Activated CD4-positive, alpha-beta memory T cell treated with anti-CD3 and anti-CD28 coated beads, Interleukin-2, amount 10 ng/mL, durations not matched to agents 7 days and 5 days (primary cell): Measurements from ENCODE around the gene EIPR1. TPM values are rescaled to one million over a fixed set of nuclear protein-coding genes. Genes with fewer than 3 reads are reported as not detected.

ENCODE experiments used
- CTCF ChIA-PET: fragments of 350-600 bp; sonication (Branson Sonifier 250); formaldehyde crosslinking; loops from one replicate; lab custom pipeline; 2021; ENCODE audit warnings: antibody characterized with exemption, inconsistent platforms; lab: Charles Lee
- POLR2A ChIA-PET: fragments of 350-600 bp; sonication (Branson Sonifier 250); formaldehyde crosslinking; loops from one replicate; lab custom pipeline; 2021; ENCODE audit warnings: antibody characterized with exemption; lab: Charles Lee
- DNase-seq: peaks from one replicate; pipeline ENCODE4 v3.0.0-alpha.2; 2020
- H3K27ac Mint-ChIP-seq: one replicate; pipeline ENCODE4 v1.8.0; 2021; ENCODE audit warnings: mild to moderate bottlenecking, mixed read lengths
- H3K27me3 Mint-ChIP-seq: one replicate; pipeline ENCODE4 v1.8.0; 2021; ENCODE audit warnings: mixed read lengths
- H3K36me3 Mint-ChIP-seq: one replicate; pipeline ENCODE4 v1.8.0; 2021; ENCODE audit warnings: low read depth, mixed read lengths
- H3K4me1 Mint-ChIP-seq: one replicate; pipeline ENCODE4 v1.8.0; 2021; ENCODE audit warnings: mixed read lengths
- H3K4me3 Mint-ChIP-seq: one replicate; pipeline ENCODE4 v1.8.0; 2021; ENCODE audit warnings: mild to moderate bottlenecking, mixed read lengths
- H3K9me3 Mint-ChIP-seq: one replicate; pipeline ENCODE4 v1.8.0; 2021; ENCODE audit warnings: mixed read lengths
- total RNA-seq, 2 experiments: library from RNA; stranded (reverse); gene quantifications; one replicate each; pipeline ENCODE4 v1.2.3, GENCODE V29; 2021

EIPR1 gene
- total RNA-seq, 2 experiments from 2014 or later, result 34.3 to 36.1 TPM

GRCh38 chr2:3396920-3397559 is 19.4 kb upstream of the EIPR1 start:
- Mint-ChIP-seq H3K9me3 (peaks cover 16% of the 10 kb centered on the region), H3K4me1 (no peaks in the 10 kb centered on the region), H3K27me3 (no peaks in the 10 kb centered on the region), H3K36me3 (peaks cover 64% of the 10 kb centered on the region), H3K4me3 (no peak overlapping the region), H3K27ac (no peak overlapping the region)
- CTCF ChIA-PET, result interaction anchor here (1.1 to 2.1 kb wide), 2 partner anchors 26 to 27 kb away, joined by 3 to 7 read pairs; no protein-coding TSS in a partner anchor
- POLR2A ChIA-PET, result interaction anchor here (2.0 kb wide), 1 partner anchor 17 kb away, joined by 9 read pairs; the partner anchor contains the start of gene TRAPPC12
- DNase-seq, result no peak

GRCh38 chr2:3392216-3392615 is 14.6 kb upstream of the EIPR1 start:
- ChIA-PET CTCF (interaction anchor here (1.0 kb wide), 1 partner anchor 31 kb away, joined by 3 read pairs; no protein-coding TSS in a partner anchor), POLR2A (no interaction called here)
- Mint-ChIP-seq H3K36me3 (peaks cover 81% of the 10 kb centered on the region), H3K9me3 (peaks cover 17% of the 10 kb centered on the region), H3K4me1 (no peaks in the 10 kb centered on the region), H3K27me3 (no peaks in the 10 kb centered on the region), H3K27ac (no peak overlapping the region), H3K4me3 (no peak overlapping the region)
- DNase-seq, result no peak

DNA sequence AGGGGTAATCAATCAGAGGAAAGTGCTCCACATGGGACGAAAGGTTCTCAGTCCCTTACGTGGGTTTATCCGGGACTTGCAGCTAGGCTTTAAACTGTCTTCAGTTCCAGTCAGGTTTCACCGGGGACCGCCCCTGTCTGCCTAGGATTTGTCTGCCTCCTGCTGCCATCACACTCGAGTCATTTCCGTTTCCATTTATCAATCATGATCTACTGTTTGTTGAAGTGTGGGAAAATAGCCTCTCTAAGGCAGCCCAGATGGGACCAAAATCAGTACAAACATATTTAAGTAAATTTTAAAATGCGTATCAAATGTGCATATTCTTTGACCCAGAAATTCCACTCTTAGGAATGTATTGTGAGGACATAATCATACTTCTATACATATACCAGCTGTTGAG is 12.4 kb upstream of the EIPR1 start:
- peaks cover 8% of the 10 kb centered on the region for H3K9me3 Mint-ChIP-seq
- CTCF ChIA-PET, result no interaction called here
- no peaks in the 10 kb centered on the region for H3K27me3 Mint-ChIP-seq
- no peak overlapping the region for H3K4me3 Mint-ChIP-seq
- POLR2A ChIA-PET, result no interaction called here
- no peaks in the 10 kb centered on the region for H3K4me1 Mint-ChIP-seq
- DNase-seq, result no peak
- H3K27ac Mint-ChIP-seq, result no peak overlapping the region
- peaks cover 65% of the 10 kb centered on the region for H3K36me3 Mint-ChIP-seq

DNA sequence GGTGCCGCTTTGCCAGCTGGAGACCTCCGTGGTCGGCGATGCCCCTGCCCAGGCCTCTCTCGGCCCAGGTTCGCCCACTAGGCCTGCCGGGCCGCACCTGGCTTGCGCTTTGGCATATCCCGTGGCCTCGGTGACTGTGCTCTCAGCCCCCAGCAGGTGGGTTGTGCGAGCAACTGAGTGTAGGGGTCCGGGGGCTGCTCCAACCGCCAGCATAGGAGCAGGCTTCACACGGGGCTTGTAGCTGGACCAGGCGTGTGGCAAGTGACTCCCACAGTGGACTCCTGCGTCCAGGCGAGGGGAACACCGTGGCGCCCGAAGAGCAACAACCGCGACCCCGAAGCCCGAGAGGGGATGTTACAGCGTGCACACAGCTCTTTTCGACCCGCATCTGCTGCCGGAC is 11.6 kb upstream of the EIPR1 start:
- H3K9me3 Mint-ChIP-seq, result peaks cover 3% of the 10 kb centered on the region

DNA sequence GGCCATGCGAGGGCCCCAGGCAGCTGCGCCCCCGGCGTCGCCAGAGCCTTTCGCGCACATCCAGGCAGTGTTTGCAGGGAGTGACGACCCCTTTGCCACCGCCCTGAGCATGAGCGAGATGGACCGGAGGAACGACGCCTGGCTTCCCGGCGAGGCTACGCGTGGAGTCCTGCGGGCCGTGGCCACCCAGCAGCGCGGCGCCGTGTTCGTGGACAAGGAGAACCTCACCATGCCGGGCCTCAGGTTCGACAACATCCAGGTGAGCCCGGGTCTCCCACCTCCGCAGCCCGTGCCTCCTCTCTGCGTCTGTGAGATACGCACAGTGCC is 10.8 kb upstream of the EIPR1 start:
- ChIA-PET POLR2A (no interaction called here), CTCF (no interaction called here)
- Mint-ChIP-seq H3K4me1 (peaks cover 5% of the 10 kb centered on the region), H3K36me3 (peaks cover 56% of the 10 kb centered on the region), H3K4me3 (no peak overlapping the region), H3K27ac (no peak overlapping the region), H3K27me3 (no peaks in the 10 kb centered on the region), H3K9me3 (peaks cover 3% of the 10 kb centered on the region)
- DNase-seq, result no peak

More for the DNA sequence above, 11.6 kb upstream of the EIPR1 start:
- H3K36me3 Mint-ChIP-seq, result peaks cover 60% of the 10 kb centered on the region
- DNase-seq, result no peak
- ChIA-PET POLR2A (no interaction called here), CTCF (no interaction called here)
- no peak overlapping the region for H3K27ac Mint-ChIP-seq
- no peak overlapping the region for H3K4me3 Mint-ChIP-seq
- peaks cover 2% of the 10 kb centered on the region for H3K4me1 Mint-ChIP-seq
- no peaks in the 10 kb centered on the region for H3K27me3 Mint-ChIP-seq

- POLR2A ChIA-PET, result no interaction called here
- H3K4me3 Mint-ChIP-seq, result no peak overlapping the region
- peaks cover 55% of the 10 kb centered on the region for H3K36me3 Mint-ChIP-seq
- no peaks in the 10 kb centered on the region for H3K27me3 Mint-ChIP-seq
- CTCF ChIA-PET, result interaction anchor here (2.0 kb wide), 1 partner anchor 36 kb away, joined by 6 read pairs; no protein-coding TSS in a partner anchor
- peaks cover 3% of the 10 kb centered on the region for H3K9me3 Mint-ChIP-seq
- H3K27ac Mint-ChIP-seq, result no peak overlapping the region
- DNase-seq, result no peak
- H3K4me1 Mint-ChIP-seq, result peaks cover 5% of the 10 kb centered on the region
Observed at GRCh38 chr2:3387644-3388411, 10.2 kb upstream of the EIPR1 start.

- CTCF ChIA-PET, result interaction anchor here (2.0 kb wide), 1 partner anchor 37 kb away, joined by 6 read pairs; no protein-coding TSS in a partner anchor
- Mint-ChIP-seq H3K27me3 (no peaks in the 10 kb centered on the region), H3K36me3 (peaks cover 51% of the 10 kb centered on the region), H3K27ac (no peak overlapping the region), H3K4me1 (peaks cover 5% of the 10 kb centered on the region), H3K4me3 (no peak overlapping the region), H3K9me3 (peaks cover 3% of the 10 kb centered on the region)
- POLR2A ChIA-PET, result interaction anchor here (1.0 kb wide), 1 partner anchor 9 kb away, joined by 3 read pairs; the partner anchor contains the start of gene EIPR1
- DNase-seq, result no peak
Observed at GRCh38 chr2:3387011-3387410, 9.4 kb upstream of the EIPR1 start.

DNA sequence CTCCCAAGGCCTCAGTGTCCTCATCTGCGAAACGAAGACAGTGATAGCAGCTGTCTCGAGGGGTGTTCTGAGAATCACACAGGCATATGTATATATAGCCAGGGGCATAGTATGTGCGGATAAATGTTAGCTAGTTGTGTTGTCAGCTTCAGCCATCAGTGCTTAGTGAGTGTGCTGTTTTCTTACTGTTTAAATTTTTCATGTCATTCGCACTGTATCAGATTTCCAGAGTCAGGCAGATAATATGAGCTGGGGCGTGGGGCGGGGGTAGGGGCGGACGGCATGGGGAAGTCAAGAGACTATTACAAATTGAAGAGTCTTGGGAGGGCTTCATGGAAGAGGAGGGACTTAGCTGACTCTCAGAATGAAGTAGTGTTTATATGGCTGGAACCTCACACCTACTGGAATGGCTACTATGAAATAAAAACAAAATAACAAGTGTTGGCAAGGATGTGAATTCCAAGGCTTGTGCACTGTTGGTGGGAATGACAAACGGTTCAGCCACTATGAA is 8.9 kb upstream of the EIPR1 start:
- Mint-ChIP-seq H3K36me3 (peaks cover 50% of the 10 kb centered on the region), H3K27ac (no peak overlapping the region), H3K9me3 (peaks cover 3% of the 10 kb centered on the region), H3K4me1 (peaks cover 9% of the 10 kb centered on the region), H3K27me3 (no peaks in the 10 kb centered on the region), H3K4me3 (no peak overlapping the region)
- POLR2A ChIA-PET, result interaction anchor here (1.0 kb wide), 1 partner anchor 9 kb away, joined by 3 read pairs; the partner anchor contains the start of gene EIPR1
- CTCF ChIA-PET, result interaction anchor here (2.0 kb wide), 1 partner anchor 38 kb away, joined by 6 read pairs; no protein-coding TSS in a partner anchor
- DNase-seq, result no peak

GRCh38 chr2:3379647-3380534 is 2.3 kb upstream of the EIPR1 start, which contains the start of gene TRAPPC12:
TRAPPC12 (plus strand) TSS chr2:3379694; CDS start chr2:3387624, 7,930 bp downstream.
- H3K4me1 Mint-ChIP-seq, result peaks cover 57% of the 10 kb centered on the region
- no peaks in the 10 kb centered on the region for H3K27me3 Mint-ChIP-seq
- peak within 1 kb of the TSS; percentile 99 for H3K4me3 Mint-ChIP-seq
- DNase-seq, result peak; percentile 95
- H3K36me3 Mint-ChIP-seq, result peaks cover 34% of the 10 kb centered on the region
- ChIA-PET POLR2A (interaction anchor here (0.6 to 4.2 kb wide), 11 partner anchors 13 to 394 kb away, joined by 3 to 34 read pairs (median 3); partner anchors contain the start of genes ADI1 and RNASEH1), CTCF (interaction anchor here (1.0 to 2.0 kb wide), 7 partner anchors 22 to 196 kb away, joined by 3 to 10 read pairs (median 4); partner anchors contain the start of gene ADI1)
- H3K9me3 Mint-ChIP-seq, result no peaks in the 10 kb centered on the region
- H3K27ac Mint-ChIP-seq, result peak within 1 kb of the TSS; percentile 96

GRCh38 chr2:3379339-3379646 is 1.7 kb upstream of the EIPR1 start:
- ChIA-PET POLR2A (interaction anchor here (0.6 to 4.2 kb wide), 11 partner anchors 14 to 395 kb away, joined by 3 to 34 read pairs (median 5); partner anchors contain the start of genes ADI1 and RNASEH1), CTCF (interaction anchor here (1.0 to 2.0 kb wide), 7 partner anchors 22 to 197 kb away, joined by 3 to 10 read pairs (median 4); partner anchors contain the start of gene ADI1)
- Mint-ChIP-seq H3K9me3 (no peaks in the 10 kb centered on the region), H3K27me3 (no peaks in the 10 kb centered on the region), H3K36me3 (peaks cover 32% of the 10 kb centered on the region), H3K4me1 (peaks cover 55% of the 10 kb centered on the region), H3K27ac (peak overlapping the region; percentile 96), H3K4me3 (peak overlapping the region; percentile 99)
- no peak for DNase-seq

DNA sequence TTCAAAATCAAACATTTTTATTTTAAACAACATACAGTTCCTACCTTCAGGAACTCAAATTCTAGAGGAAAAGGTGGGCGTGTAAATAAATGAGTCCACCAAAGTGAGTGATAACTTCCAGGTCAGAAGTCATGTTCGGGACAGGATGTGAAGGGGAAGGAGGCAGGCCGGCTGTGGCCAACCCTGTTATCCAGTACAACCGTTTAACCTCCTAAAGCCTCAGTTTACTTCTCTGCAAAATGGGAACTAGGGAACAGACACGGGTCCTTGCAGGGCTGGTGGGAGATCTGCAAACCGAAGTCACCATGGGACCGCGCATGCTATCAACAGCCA is 373 bp downstream of the EIPR1 start:
- Mint-ChIP-seq H3K4me3 (peak overlapping the region; percentile 99), H3K27ac (peak overlapping the region; percentile 96), H3K9me3 (no peaks in the 10 kb centered on the region), H3K4me1 (peaks cover 52% of the 10 kb centered on the region), H3K27me3 (no peaks in the 10 kb centered on the region), H3K36me3 (peaks cover 22% of the 10 kb centered on the region)
- ChIA-PET CTCF (no interaction called here), POLR2A (interaction anchor here (0.5 to 4.2 kb wide), 8 partner anchors 9 to 275 kb away, joined by 3 to 34 read pairs (median 6); partner anchors contain the start of genes ADI1 and RNASEH1)
- DNase-seq, result peak; percentile 59

DNA sequence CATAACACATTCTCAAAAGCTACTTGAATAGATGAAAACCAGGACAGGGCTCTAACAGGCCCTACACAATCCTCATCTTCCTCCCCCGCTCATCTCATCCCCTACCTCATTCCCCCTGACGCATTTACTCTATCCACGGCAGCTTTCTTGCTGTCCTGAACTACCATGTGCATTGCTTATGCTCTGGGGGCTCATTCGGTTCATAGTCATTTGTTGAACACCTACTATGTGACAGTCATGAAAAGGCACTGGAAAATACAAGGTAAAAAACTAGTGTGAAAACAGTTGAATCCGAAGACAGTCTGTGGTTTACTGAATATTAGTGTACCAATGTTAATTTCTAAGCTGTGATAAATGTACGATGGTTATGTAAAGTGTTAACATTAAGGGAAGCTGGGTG is 797 bp downstream of the EIPR1 start:
- peak overlapping the region; percentile 96 for H3K27ac Mint-ChIP-seq
- H3K9me3 Mint-ChIP-seq, result no peaks in the 10 kb centered on the region
- POLR2A ChIA-PET, result interaction anchor here (1.2 to 4.2 kb wide), 5 partner anchors 10 to 275 kb away, joined by 3 to 34 read pairs (median 10); partner anchors contain the start of genes ADI1 and RNASEH1
- CTCF ChIA-PET, result no interaction called here
- H3K36me3 Mint-ChIP-seq, result peaks cover 20% of the 10 kb centered on the region
- H3K27me3 Mint-ChIP-seq, result no peaks in the 10 kb centered on the region
- peak overlapping the region; percentile 99 for H3K4me3 Mint-ChIP-seq
- DNase-seq, result no peak
- peaks cover 52% of the 10 kb centered on the region for H3K4me1 Mint-ChIP-seq
